SK-N-SH (cell line): ENCODE data around the gene DENND10. TPM values are rescaled to one million over a fixed set of nuclear protein-coding genes. Genes with fewer than 3 reads are reported as not detected.

ENCODE experiments used
- CTCF ChIA-PET: fragments of 300-600, 350-600 bp; formaldehyde crosslinking; extraction: SDS; loops from one replicate; lab custom pipeline; 2021; lab: Yijun Ruan, JAX
- POLR2A ChIA-PET: fragments of 350-600 bp; sonication (Branson Sonifier 250); formaldehyde crosslinking; extraction: SDS; loops from one replicate; lab custom pipeline; 2020; ENCODE audit warnings: antibody characterized with exemption, inconsistent platforms; lab: Yijun Ruan, JAX
- DNase-seq: peaks from one replicate; pipeline ENCODE4 v3.0.0; 2012
- H2AFZ ChIP-seq: fragments of 200-600 bp; sonication (generic); 2 replicates; pipeline ENCODE4 v1.8.1; 2016; ENCODE audit warnings: antibody characterized with exemption, mild to moderate bottlenecking, low read depth
- H3F3A ChIP-seq: fragments of 200-600 bp; sonication (generic); replicated peaks from 2 replicates; pipeline ENCODE3; 2016; ENCODE audit warnings: antibody characterized with exemption, mild to moderate bottlenecking; ENCODE audit not compliant: insufficient read depth
- H3K27ac ChIP-seq, 2 experiments: fragments of 200-500 bp in 1 of 2; fragments of 200-600 bp in 1 of 2; sonication (Bioruptor generic) in 1 of 2; sonication (generic), shearing (Covaris generic) in 1 of 2; 2 replicates each; pipeline versions ENCODE4 v1.5.1 to v1.6.1; 2014 to 2016; ENCODE audit warnings: low read depth in 2 of 2, inconsistent platforms in 1 of 2, low read length in 1 of 2, mild to moderate bottlenecking in 1 of 2, mixed read lengths in 1 of 2
- H3K27me3 ChIP-seq: fragments of 200-600 bp; sonication (generic), shearing (Covaris generic); 2 replicates; pipeline ENCODE4 v1.6.1; 2016; ENCODE audit warnings: mixed run types; ENCODE audit not compliant: insufficient read depth
- H3K36me3 ChIP-seq, 2 experiments: fragments of 200-500 bp in 1 of 2; fragments of 200-600 bp in 1 of 2; sonication (Bioruptor generic) in 1 of 2; sonication (generic) in 1 of 2; replicated peaks in 1 of 2; 2 replicates each; pipeline versions ENCODE3 to v1.5.1; 2014 to 2016; ENCODE audit warnings: low read length in 1 of 2, mild to moderate bottlenecking in 1 of 2; ENCODE audit not compliant: insufficient read depth in 2 of 2, control insufficient read depth in 1 of 2
- H3K4me1 ChIP-seq, 2 experiments: fragments of 200-500 bp in 1 of 2; fragments of 200-600 bp in 1 of 2; sonication (Bioruptor generic) in 1 of 2; sonication (generic), shearing (Covaris generic) in 1 of 2; 2 replicates each; pipeline versions ENCODE4 v1.5.1 to v1.6.1; 2014 to 2016; ENCODE audit warnings: low read depth in 1 of 2, low read length in 1 of 2, mixed run types in 1 of 2; ENCODE audit not compliant: insufficient read depth in 2 of 2, control insufficient read depth in 1 of 2
- H3K4me2 ChIP-seq: fragments of 200-600 bp; sonication (generic), shearing (Covaris generic); 2 replicates; pipeline ENCODE4 v1.6.1; 2017; ENCODE audit warnings: mixed run types
- H3K4me3 ChIP-seq, 2 experiments: fragments of 200-500 bp in 1 of 2; fragments of 200-600 bp in 1 of 2; sonication (Bioruptor generic) in 1 of 2; sonication (generic), shearing (Covaris generic) in 1 of 2; 2 replicates each; pipeline versions ENCODE4 v1.5.1 to v1.8.1; 2014 to 2016; ENCODE audit warnings: low read depth in 2 of 2, inconsistent platforms in 1 of 2, low read length in 1 of 2, mild to moderate bottlenecking in 1 of 2, mixed read lengths in 1 of 2, moderate library complexity in 1 of 2
- H3K79me2 ChIP-seq: fragments of 200-600 bp; sonication (generic); 2 replicates; pipeline ENCODE4 v1.8.1; 2017; ENCODE audit warnings: mild to moderate bottlenecking; ENCODE audit not compliant: insufficient read depth
- H3K9ac ChIP-seq: fragments of 200-600 bp; sonication (generic); 2 replicates; pipeline ENCODE4 v1.6.1; 2017; ENCODE audit warnings: mixed run types
- H3K9me2 ChIP-seq: fragments of 200-600 bp; sonication (generic); 2 replicates; pipeline ENCODE4 v1.6.1; 2017; ENCODE audit warnings: mixed run types
- H3K9me3 ChIP-seq: fragments of 200-600 bp; sonication (generic); 2 replicates; pipeline ENCODE4 v1.6.1; 2017; ENCODE audit warnings: mixed run types, mild to moderate bottlenecking, moderate library complexity
- H4K20me1 ChIP-seq: fragments of 200-600 bp; sonication (generic); 2 replicates; pipeline ENCODE4 v1.6.1; 2017; ENCODE audit warnings: mild to moderate bottlenecking, mixed run types; ENCODE audit not compliant: insufficient read depth
- CHD2 ChIP-seq: fragments of 150-350 bp; IDR thresholded peaks from 2 replicates; pipeline ENCODE4 v1.6.1; 2018; ENCODE audit warnings: low read length; ENCODE audit not compliant: partially characterized antibody
- EP300 ChIP-seq, 2 experiments: IDR thresholded peaks; 2 replicates each; pipeline versions ENCODE4 v1.4.0 to v1.6.1; 2012; ENCODE audit warnings: borderline replicate concordance in 1 of 2, low read depth in 1 of 2, low read length in 1 of 2
- FOXM1 ChIP-seq: IDR thresholded peaks from 2 replicates; pipeline ENCODE4 v1.4.0; 2012; ENCODE audit warnings: low read depth, mild to moderate bottlenecking
- GABPA ChIP-seq: IDR thresholded peaks from 2 replicates; pipeline ENCODE4 v1.4.0; 2012; ENCODE audit warnings: low read depth, mild to moderate bottlenecking
- GATA2 ChIP-seq: sonication (generic); formaldehyde crosslinking; IDR thresholded peaks from 2 replicates; pipeline ENCODE4 v1.5.0; 2020; ENCODE audit warnings: mild to moderate bottlenecking, missing genetic modification reagents
- IRF3 ChIP-seq: fragments of 150-350 bp; IDR thresholded peaks from 2 replicates; pipeline ENCODE4 v1.6.1; 2016; ENCODE audit warnings: mild to moderate bottlenecking, low read depth, low read length
- MAX ChIP-seq: IDR thresholded peaks from 2 replicates; pipeline ENCODE4 v1.4.0; 2012; ENCODE audit warnings: low read depth
- MXI1 ChIP-seq: IDR thresholded peaks from 2 replicates; pipeline ENCODE4 v1.6.1; 2012; ENCODE audit warnings: mild to moderate bottlenecking, low read depth, low read length, improper control_type of control experiment
- NFIC ChIP-seq: IDR thresholded peaks from 2 replicates; pipeline ENCODE4 v1.4.0; 2012; ENCODE audit warnings: borderline replicate concordance
- NRF1 ChIP-seq: IDR thresholded peaks from 2 replicates; pipeline ENCODE4 v1.6.1; 2012; ENCODE audit warnings: low read depth, mild to moderate bottlenecking, low read length
- RAD21 ChIP-seq: IDR thresholded peaks from 2 replicates; pipeline ENCODE4 v1.6.1; 2012; ENCODE audit warnings: mild to moderate bottlenecking, low read length
- RCOR1 ChIP-seq: fragments of 150-350 bp; IDR thresholded peaks from 2 replicates; pipeline ENCODE4 v1.6.1; 2017; ENCODE audit warnings: antibody characterized with exemption, low read length
- RXRA ChIP-seq: IDR thresholded peaks from 2 replicates; pipeline ENCODE4 v1.4.0; 2012; ENCODE audit warnings: low read depth, mild to moderate bottlenecking, borderline replicate concordance
- SIN3A ChIP-seq: IDR thresholded peaks from 2 replicates; pipeline ENCODE4 v1.6.1; 2012; ENCODE audit warnings: low read depth, mild to moderate bottlenecking, low read length, moderate library complexity, borderline replicate concordance
- SMC3 ChIP-seq: IDR thresholded peaks from 2 replicates; pipeline ENCODE4 v1.6.1; 2012; ENCODE audit warnings: low read depth, low read length, improper control_type of control experiment
- USF1 ChIP-seq: IDR thresholded peaks from 2 replicates; pipeline ENCODE4 v1.4.0; 2012; ENCODE audit warnings: low read depth, borderline replicate concordance
- USF2 ChIP-seq: fragments of 150-350 bp; IDR thresholded peaks from 2 replicates; pipeline ENCODE4 v1.6.1; 2017; ENCODE audit warnings: antibody characterized with exemption, low read length, low read depth, borderline replicate concordance
- YY1 ChIP-seq: IDR thresholded peaks from 2 replicates; pipeline ENCODE4 v1.4.0; 2012; ENCODE audit warnings: low read depth, mild to moderate bottlenecking
- ZBTB33 ChIP-seq: IDR thresholded peaks from 2 replicates; pipeline ENCODE4 v1.4.0; 2012; ENCODE audit warnings: low read depth, borderline replicate concordance
- WGBS: methylation state at CpG from one replicate; pipeline ENCODE4 v1.1.6; 2017; ENCODE audit warnings: low lambda C conversion rate; 5-methylcytosine and 5-hydroxymethylcytosine counted together
- polyA plus RNA-seq, 3 experiments: library from polyadenylated mRNA; depleted of rRNA; stranded (reverse); fragments of >200 nt; gene quantifications; 2 replicates each; pipeline ENCODE4 v1.2.3, GENCODE V29; 2012

DENND10 gene
- polyA plus RNA-seq, 1 of the 3 experiments (the other 2 are of a cell fraction), result 48.4 TPM

GRCh38 chr10:119090026-119090795, 13.7 kb upstream of the DENND10 start:
- Histone ChIP-seq H3K4me2 (no peak overlapping the region), H3K4me1 (no peaks in the 10 kb centered on the region), H3K79me2 (no peaks in the 10 kb centered on the region), H3K9ac (no peak overlapping the region), H3K9me3 (no peaks in the 10 kb centered on the region), H3F3A (no peaks in the 10 kb centered on the region), H3K4me3 (no peak overlapping the region), H3K9me2 (no peaks in the 10 kb centered on the region), H4K20me1 (no peaks in the 10 kb centered on the region), H3K27me3 (no peaks in the 10 kb centered on the region), H2AFZ (no peak overlapping the region), H3K36me3 (no peaks in the 10 kb centered on the region), H3K27ac (no peak overlapping the region)
- no peak for DNase-seq
- ChIA-PET POLR2A (no interaction called here), CTCF (no interaction called here)
- 87% methylated on average over 13 of the region's 13 CpGs for WGBS
- TF ChIP-seq ZBTB33, result no peak
- no peak for TF ChIP-seq GABPA
- TF ChIP-seq SIN3A, result no peak
- TF ChIP-seq SMC3, result no peak
- TF ChIP-seq MAX, result no peak
- TF ChIP-seq RAD21, result no peak
- TF ChIP-seq MXI1, result no peak
- TF ChIP-seq NFIC, result no peak
- no peak for TF ChIP-seq USF1
- TF ChIP-seq IRF3, result no peak
- TF ChIP-seq GATA2 (CRISPR knock-in tag), result no peak

- Histone ChIP-seq H3K4me2 (no peak overlapping the region), H3K36me3 (no peaks in the 10 kb centered on the region), H3F3A (no peaks in the 10 kb centered on the region), H4K20me1 (no peaks in the 10 kb centered on the region), H3K9ac (no peak overlapping the region), H3K9me3 (no peaks in the 10 kb centered on the region), H3K79me2 (no peaks in the 10 kb centered on the region), H3K27me3 (no peaks in the 10 kb centered on the region), H2AFZ (no peak overlapping the region), H3K4me3 (no peak overlapping the region), H3K9me2 (no peaks in the 10 kb centered on the region), H3K27ac (no peak overlapping the region), H3K4me1 (no peaks in the 10 kb centered on the region)
- DNase-seq, result no peak
- WGBS, result 72% methylated on average over 5 of the region's 5 CpGs
- ChIA-PET POLR2A (no interaction called here), CTCF (no interaction called here)
- TF ChIP-seq GATA2 (CRISPR knock-in tag) (no peak), USF2 (no peak), FOXM1 (no peak), CHD2 (no peak), RXRA (no peak), NRF1 (no peak), SIN3A (no peak), EP300 (IDR thresholded peaks at IDR 0.05; ENCODE audit: borderline replicate concordance in 1 of 2, low read depth in 1 of 2, low read length in 1 of 2) (no peak), RCOR1 (no peak), YY1 (no peak)
- TF ChIP-seq, all 33 proteins: peak for 0
These were observed 12.9 kb upstream of the DENND10 start for GRCh38 chr10:119090968-119091367.
